Heart right ventricle (tissue), 16 donors: Measurements from ENCODE around the gene EYS. TPM values are rescaled to one million over a fixed set of nuclear protein-coding genes. Genes with fewer than 3 reads are reported as not detected.

ENCODE experiments used
- ATAC-seq, 8 donors: fragments of 200-7000 bp; cut with Tn5 transposase; one replicate each; pipeline ENCODE4 v1.9.1; 2020; ENCODE audit warnings: mild to moderate bottlenecking in 8 of 8, moderate library complexity in 8 of 8, moderate number of reproducible peaks in 1 of 8
- DNase-seq, 2 donors: peaks; one replicate each; pipeline ENCODE4 v3.0.0-alpha.2; 2020
- H3K27ac ChIP-seq, 10 donors: fragments of 200-600 bp; sonication (generic) in 2 of 10; one replicate each; pipeline versions ENCODE4 v1.5.0 to v1.8.0; 2020 to 2022; ENCODE audit warnings: mild to moderate bottlenecking in 3 of 10
- H3K27me3 ChIP-seq, 7 donors: fragments of 200-600 bp; one replicate each; pipeline ENCODE4 v1.8.0; 2021 to 2022; ENCODE audit warnings: mild to moderate bottlenecking in 2 of 7
- H3K36me3 ChIP-seq, 9 donors: fragments of 200-600 bp; sonication (generic) in 1 of 9; one replicate each; pipeline versions ENCODE4 v1.5.0 to v1.8.0; 2020 to 2022; ENCODE audit warnings: mild to moderate bottlenecking in 2 of 9
- H3K4me1 ChIP-seq, 9 donors: fragments of 200-600 bp; sonication (generic) in 1 of 9; one replicate each; pipeline versions ENCODE4 v1.5.0 to v1.8.0; 2020 to 2022; ENCODE audit warnings: mild to moderate bottlenecking in 4 of 9
- H3K4me3 ChIP-seq, 10 donors: fragments of 200-600 bp; sonication (generic) in 2 of 10; one replicate each; pipeline versions ENCODE4 v1.5.0 to v1.8.0; 2020 to 2022; ENCODE audit warnings: mild to moderate bottlenecking in 7 of 10, moderate library complexity in 2 of 10
- H3K9me3 ChIP-seq, 11 donors: fragments of 200-600 bp in 10 of 11; sonication (generic) in 2 of 11; one replicate each; pipeline versions ENCODE4 v1.5.0 to v1.8.0; 2013 to 2022; ENCODE audit warnings: mild to moderate bottlenecking in 2 of 11, control low read depth in 1 of 11, moderate library complexity in 1 of 11
- WGBS, 2 donors: extraction: QIAGEN DNeasy Blood & Tissue Kit; methylation state at CpG; one replicate each; pipeline ENCODE4 v1.1.7; 2013; ENCODE audit warnings: inconsistent platforms in 1 of 2; 5-methylcytosine and 5-hydroxymethylcytosine counted together
- intact Hi-C, 10 donors: fragments of 100-400 bp; cut with DNase I; formaldehyde crosslinking; loops; one replicate each; pipeline versions ENCODE4 v1.11.1 to v1.14.2; 2022
- long read RNA-seq, 3 donors: library from polyadenylated mRNA; unstranded; transcript quantifications; one replicate each; pipeline ENCODE4 v2.0.0, GENCODE V29; 2020 to 2021
- polyA plus RNA-seq, 2 donors: library from polyadenylated mRNA; stranded (reverse); fragments of 200-250 nt; gene quantifications; one replicate each; pipeline ENCODE4 v1.2.3, GENCODE V29; 2013
- total RNA-seq, 10 donors: library from RNA; stranded (reverse); fragmentation: NEBNext Ultra II Directional in 3 of 10; extraction: Animal tissue kit (Norgen Biotek cat#: 25700) in 3 of 10; gene quantifications; one replicate each; pipeline versions ENCODE4 v1.2.1 to v1.2.4, GENCODE V29; 2021 to 2023
- TF ChIP-seq, protein P1 (sequence below), 9 donors: fragments of 200-600 bp; sonication (generic) in 2 of 9; IDR thresholded peaks; one replicate each; pipeline versions ENCODE4 v1.5.0 to v1.8.0; 2021 to 2022; ENCODE audit warnings: antibody characterized with exemption in 9 of 9, mild to moderate bottlenecking in 5 of 9, moderate library complexity in 1 of 9
- donor health status: Arrhythmogenic right ventricular cardiomyopathy.
- donor health status: ischemic (EF 13 %, LVEDD 7.1; RV severe dilation, severe dysfunction).
- donor health status: healthy with polysubstance abuse.
- donor health status: DM: no; HTN: yes; CAD: no.
- donor health status: DM: no; HTN: no; CAD: no.
- donor health status: ischemic (EF 25% LVEDD 6.9; RV normal size, moderate dysfunction).
- donor health status: ischemic (EF 25% LVEDD 5.7; RV mildly dilated, moderate dysfunction).
- donor health status: healthy.
- donor health status: DM: yes; HTN: yes; CAD: no.
- donor health status: Ischemic cardiomyopathy.
- donor health status: ischemic (EF 35%, LVEDD 5.7; RV mildly dilated, moderate dysfunction).
- donor health status: nonischemic (EF 11% LVEDD 7.7; RV severe dilation, severe dysfunction).
- donor health status: DM: yes; HTN: yes; CAD: no.
- donor health status: PGD.
- donor health status: ischemic (EF 29% LVEDD 5.4; RV normal size, mild dysfunction).
- donor health status: nonischemic (EF 23%, LVEDD 6.1; RV moderate dilation, normal function).

Gene EYS
- total RNA-seq (under 1 TPM in 4 of 10 donors, not detected in 6; 0.02 to 0.40 (median 0.18) TPM), polyA plus RNA-seq (not detected)
- long read RNA-seq, donor 1, partial matches to known transcripts = 0 of 3 reads
- long read RNA-seq, donor 1, other reads (novel, unspliced or antisense) = 3 of 3 reads
- long read RNA-seq, donor 2 = 0 reads
- long read RNA-seq, donor 3, partial matches to known transcripts = 0 of 1 reads
- long read RNA-seq, donor 3, other reads (novel, unspliced or antisense) = 1 of 1 reads

DNA sequence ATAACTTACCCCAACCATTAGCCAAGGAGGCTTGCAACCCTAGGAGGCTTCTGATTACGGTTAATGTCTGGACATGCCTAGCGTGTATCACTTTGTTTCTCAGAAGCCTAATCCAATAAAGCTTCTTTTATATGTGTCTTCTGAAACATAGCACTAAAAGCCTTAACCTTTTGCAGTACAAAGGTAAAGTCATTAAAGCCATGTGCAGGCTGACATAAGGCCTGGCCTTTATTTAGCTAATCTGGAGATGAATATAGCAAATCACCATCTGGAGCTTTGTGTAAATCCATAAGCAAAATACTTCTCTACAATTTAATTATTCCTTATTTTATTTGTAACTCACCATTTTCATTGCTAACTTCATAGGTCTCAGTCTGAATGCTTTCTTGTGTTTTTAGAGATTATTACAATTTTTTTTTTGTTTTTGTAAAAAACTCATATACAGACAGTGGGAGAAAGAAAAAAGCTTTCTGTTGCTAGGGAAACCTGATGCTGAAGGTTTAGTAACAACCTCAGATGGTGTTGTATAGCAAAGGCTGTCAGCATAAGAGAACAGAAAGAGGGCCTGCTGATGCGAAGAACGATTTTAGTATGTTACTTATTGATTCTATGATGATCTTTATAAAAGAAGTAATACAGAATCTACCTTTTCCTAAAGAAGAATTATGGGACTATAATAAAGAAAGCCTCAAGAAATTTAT lies at the start of gene EYS:
EYS (minus strand) TSS at position 101 of the 701 bp plus-strand sequence. CDS start 211,816 bp downstream, outside the sequence.
- Histone ChIP-seq H3K36me3 (no peaks in the 10 kb centered on the region), H3K9me3 (no peaks in the 10 kb centered on the region), H3K4me3 (no peak within 1 kb of the TSS), H3K4me1 (no peaks in the 10 kb centered on the region), H3K27ac (no peak within 1 kb of the TSS), H3K27me3 (no peaks in the 10 kb centered on the region)
- TF ChIP-seq, protein P1, sequence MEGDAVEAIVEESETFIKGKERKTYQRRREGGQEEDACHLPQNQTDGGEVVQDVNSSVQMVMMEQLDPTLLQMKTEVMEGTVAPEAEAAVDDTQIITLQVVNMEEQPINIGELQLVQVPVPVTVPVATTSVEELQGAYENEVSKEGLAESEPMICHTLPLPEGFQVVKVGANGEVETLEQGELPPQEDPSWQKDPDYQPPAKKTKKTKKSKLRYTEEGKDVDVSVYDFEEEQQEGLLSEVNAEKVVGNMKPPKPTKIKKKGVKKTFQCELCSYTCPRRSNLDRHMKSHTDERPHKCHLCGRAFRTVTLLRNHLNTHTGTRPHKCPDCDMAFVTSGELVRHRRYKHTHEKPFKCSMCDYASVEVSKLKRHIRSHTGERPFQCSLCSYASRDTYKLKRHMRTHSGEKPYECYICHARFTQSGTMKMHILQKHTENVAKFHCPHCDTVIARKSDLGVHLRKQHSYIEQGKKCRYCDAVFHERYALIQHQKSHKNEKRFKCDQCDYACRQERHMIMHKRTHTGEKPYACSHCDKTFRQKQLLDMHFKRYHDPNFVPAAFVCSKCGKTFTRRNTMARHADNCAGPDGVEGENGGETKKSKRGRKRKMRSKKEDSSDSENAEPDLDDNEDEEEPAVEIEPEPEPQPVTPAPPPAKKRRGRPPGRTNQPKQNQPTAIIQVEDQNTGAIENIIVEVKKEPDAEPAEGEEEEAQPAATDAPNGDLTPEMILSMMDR (IDR thresholded peaks at IDR 0.05) = no peak
- DNase-seq = no peak
- intact Hi-C loops = no loop called here
- WGBS, 2 donors = 87 to 93% methylated on average over 4 of the region's 4 CpGs
- no peak for ATAC-seq

DNA sequence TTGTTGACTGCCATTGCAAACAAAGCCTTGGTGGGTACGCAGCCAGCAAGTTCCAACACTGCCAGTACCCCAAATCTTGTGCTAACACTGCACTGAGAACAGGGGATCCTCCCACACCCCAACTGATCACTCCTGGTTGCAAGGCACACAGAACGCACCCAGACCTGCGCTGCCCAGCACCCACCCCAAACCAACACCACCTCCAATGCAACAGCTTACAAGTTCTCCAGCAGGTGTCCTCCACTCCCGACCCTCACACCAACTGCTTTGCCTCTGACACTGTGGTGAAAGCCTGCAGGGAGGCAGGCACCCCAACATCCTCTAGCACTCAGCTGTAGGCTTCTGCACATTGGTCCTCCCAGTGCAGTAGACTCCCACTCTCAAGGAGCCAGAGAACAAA lies 39.3 kb upstream of the EYS start:
- TF ChIP-seq, protein P1 (IDR thresholded peaks at IDR 0.05) = no peak

DNA sequence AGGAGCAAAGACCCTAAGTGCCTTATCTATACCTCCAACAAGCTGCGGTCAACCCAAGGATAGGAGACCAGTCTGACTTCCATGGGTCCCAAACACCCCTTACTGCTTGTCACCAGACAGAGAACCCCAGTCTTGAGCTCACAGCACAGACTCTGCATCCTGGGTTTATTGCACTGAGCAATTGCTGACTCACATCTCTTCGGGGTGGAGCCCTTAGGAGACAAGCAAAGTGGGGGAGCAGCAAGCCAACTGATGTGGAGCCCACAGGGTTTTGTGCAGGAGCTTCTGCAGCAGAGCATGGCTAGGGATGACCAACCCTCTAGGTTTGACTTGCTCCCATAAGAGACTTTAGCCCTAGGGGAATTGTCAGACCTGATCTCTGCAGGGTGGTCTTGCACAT lies 38.6 kb upstream of the EYS start:
- Histone ChIP-seq H3K4me1 (no peaks in the 10 kb centered on the region), H3K27me3 (no peaks in the 10 kb centered on the region), H3K4me3 (no peak overlapping the region), H3K9me3 (peaks cover 0 to 36% (median 0%) of the 10 kb centered on the region in 11 donors), H3K36me3 (no peaks in the 10 kb centered on the region), H3K27ac (no peak overlapping the region)
- DNase-seq (no peak), ATAC-seq (no peak)
- TF ChIP-seq, protein P1 (IDR thresholded peaks at IDR 0.05) = no peak
- WGBS, 2 donors = 83 to 90% methylated on average over 2 of the region's 2 CpGs
- intact Hi-C loops = no loop called here

More for the DNA sequence above, 39.3 kb upstream of the EYS start:
- WGBS, 2 donors = 74 to 81% methylated on average over 4 of the region's 4 CpGs
- H3K27me3 ChIP-seq = no peaks in the 10 kb centered on the region
- H3K36me3 ChIP-seq = no peaks in the 10 kb centered on the region
- no peak for DNase-seq
- ATAC-seq = no peak
- H3K4me3 ChIP-seq = no peak overlapping the region
- H3K9me3 ChIP-seq = peaks cover 0 to 39% (median 0%) of the 10 kb centered on the region in 11 donors
- no peaks in the 10 kb centered on the region for H3K4me1 ChIP-seq
- intact Hi-C loops = no loop called here
- no peak overlapping the region for H3K27ac ChIP-seq

- ATAC-seq (no peak), DNase-seq (no peak)
- Histone ChIP-seq H3K36me3 (no peaks in the 10 kb centered on the region), H3K27me3 (no peaks in the 10 kb centered on the region), H3K27ac (no peak overlapping the region), H3K9me3 (peaks cover 0 to 3% (median 0%) of the 10 kb centered on the region in 11 donors), H3K4me3 (no peak overlapping the region), H3K4me1 (no peaks in the 10 kb centered on the region)
- intact Hi-C loops = no loop called here
- 51 to 57% methylated on average over 3 of the region's 3 CpGs for WGBS, 2 donors
- TF ChIP-seq, protein P1 (IDR thresholded peaks at IDR 0.05) = no peak
Observed at GRCh38 chr6:65728879-65729479, 22.0 kb upstream of the EYS start.
